Measurements from ENCODE around the gene TEX19. TPM values are rescaled to one million over a fixed set of nuclear protein-coding genes. Genes with fewer than 3 reads are reported as not detected.

Gene TEX19
- total and polyA plus RNA-seq, 9 of the 15 experiments (the other 6 are each of a cell fraction or from before 2014, with no cell fraction given), result 0.10 to 4.9 (median 1.9) TPM

GRCh38 chr17:82367724-82368524, 8.9 kb downstream of the TEX19 start (continued):
- no peak for TF ChIP-seq SRF (CRISPR knock-in tag; IDR thresholded peaks at IDR 0.05)
- no peak for TF ChIP-seq CTBP1 (IDR thresholded peaks at IDR 0.05; ENCODE audit: borderline replicate concordance)
- TF ChIP-seq IRF2 (CRISPR knock-in tag; IDR thresholded peaks at IDR 0.05), result no peak
- TF ChIP-seq CAMTA2 (CRISPR knock-in tag; conservative IDR thresholded peaks at IDR 0.05), result no peak
- 0 out of 2 replicates have a peak, but pooled peaks have one; percentile 3 for TF ChIP-seq HCFC1 (IDR thresholded peaks at IDR 0.05; ENCODE audit: low read depth, low read length)
- TF ChIP-seq SMAD1 (IDR thresholded peaks at IDR 0.05; ENCODE audit: low read depth, low read length, partially characterized antibody), result peak; percentile 46
- no peak for TF ChIP-seq ZBTB12 (CRISPR knock-in tag; IDR thresholded peaks at IDR 0.05)
- no peak for TF ChIP-seq HSF4 (CRISPR knock-in tag; IDR thresholded peaks at IDR 0.05; ENCODE audit: borderline replicate concordance)
- no peak for TF ChIP-seq ZZZ3 (IDR thresholded peaks at IDR 0.05)
- TF ChIP-seq ETV6 (IDR thresholded peaks at IDR 0.05; ENCODE audit: borderline replicate concordance in 1 of 2, low read depth in 2 of 2, low read length in 1 of 2), result no peak
- no peak for TF ChIP-seq ETV6 (CRISPR knock-in tag; IDR thresholded peaks at IDR 0.05; ENCODE audit: borderline replicate concordance)
- no peak for TF ChIP-seq ZNF318 (IDR thresholded peaks at IDR 0.05; ENCODE audit: borderline replicate concordance in 1 of 2, low read depth in 1 of 2)
- peak; percentile 98 for TF ChIP-seq NEUROD1 (IDR thresholded peaks at IDR 0.05; ENCODE audit: borderline replicate concordance, low read depth, low read length, partially characterized antibody)
- no peak for TF ChIP-seq E2F4 (CRISPR knock-in tag; IDR thresholded peaks at IDR 0.05; ENCODE audit: low read depth)
- peak; percentile 31 for TF ChIP-seq ZFP36 (IDR thresholded peaks at IDR 0.05; ENCODE audit: low read depth, low read length, partially characterized antibody)
- TF ChIP-seq NCOA6 (IDR thresholded peaks at IDR 0.05), result no peak
- no peak; the same call in 1 of the 2 replicates for TF ChIP-seq BHLHE40 (IDR thresholded peaks at IDR 0.05; ENCODE audit: low read length)
- TF ChIP-seq RUNX1 (IDR thresholded peaks at IDR 0.05; ENCODE audit: low read depth), result no peak
